ENCODE measurements around the gene TRMT10B.
A peak's percentile ranks its signal among the peaks of the same experiment; 100 is the strongest.
"Not testable (repeated sequence)": the region's sequence is repeated elsewhere in the genome, so short reads cannot be mapped to it uniquely, and the experiment has no call there.

The TRMT10B gene

DNA sequence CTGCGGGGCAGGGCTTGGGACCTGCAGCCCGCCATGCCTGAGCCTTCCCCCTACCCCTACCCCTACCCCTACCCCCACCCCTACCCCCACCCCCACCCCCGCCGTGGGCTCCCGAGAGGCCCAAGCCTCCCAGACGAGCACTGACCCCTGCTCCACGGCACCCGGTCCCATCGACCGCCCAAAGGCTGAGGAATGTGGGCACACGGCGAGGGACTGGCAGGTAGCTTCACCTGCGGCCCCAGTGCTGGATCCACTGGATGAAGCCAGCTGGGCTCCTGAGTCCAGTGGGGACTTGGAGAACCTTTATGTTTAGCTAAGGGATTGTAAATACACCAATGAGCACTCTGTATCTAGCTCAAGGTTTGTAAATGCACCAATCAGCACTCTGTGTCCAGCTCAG is 1.5 kb upstream of the TRMT10B start:
- not testable (repeated sequence) for DNase-seq

DNA sequence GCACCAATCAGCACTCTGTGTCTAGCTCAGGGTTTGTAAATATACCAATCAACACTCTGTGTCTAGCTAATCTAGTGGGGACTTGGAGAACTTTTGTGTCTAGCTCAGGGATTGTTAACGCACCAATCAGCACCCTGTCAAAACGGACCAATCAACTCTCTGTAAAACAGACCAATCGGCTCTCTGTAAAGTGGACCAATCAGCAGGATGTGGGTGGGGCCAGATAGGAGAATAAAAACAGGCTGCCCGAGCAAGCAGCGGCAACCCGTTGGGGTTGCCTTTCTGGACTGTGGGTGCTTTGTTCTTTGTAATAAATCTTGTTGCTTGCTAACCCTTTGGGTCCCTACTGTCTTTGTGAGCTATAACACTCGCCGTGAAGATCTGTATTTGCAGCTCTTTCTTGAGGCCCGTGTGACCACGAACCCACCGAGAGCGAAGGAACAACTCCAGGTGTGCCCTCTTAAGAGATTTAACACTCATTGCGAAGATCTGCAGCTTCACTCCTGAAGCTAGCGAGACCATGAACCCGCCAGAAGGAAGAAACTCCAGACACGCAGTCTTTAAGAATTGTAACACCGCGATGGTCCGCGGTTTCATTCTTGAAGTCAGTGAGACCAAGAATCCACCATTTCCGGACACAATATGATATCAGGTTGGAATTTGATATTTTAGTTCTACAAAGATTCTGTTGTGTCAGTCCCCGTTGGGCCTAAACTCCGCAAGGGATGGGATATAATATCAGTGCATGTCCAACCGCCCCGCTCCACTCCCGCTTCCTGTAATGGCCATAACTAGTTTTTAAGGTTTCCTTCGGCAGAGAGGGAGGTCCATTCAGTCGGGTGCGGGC is 740 bp upstream of the TRMT10B start:
- no peak for DNase-seq

DNA sequence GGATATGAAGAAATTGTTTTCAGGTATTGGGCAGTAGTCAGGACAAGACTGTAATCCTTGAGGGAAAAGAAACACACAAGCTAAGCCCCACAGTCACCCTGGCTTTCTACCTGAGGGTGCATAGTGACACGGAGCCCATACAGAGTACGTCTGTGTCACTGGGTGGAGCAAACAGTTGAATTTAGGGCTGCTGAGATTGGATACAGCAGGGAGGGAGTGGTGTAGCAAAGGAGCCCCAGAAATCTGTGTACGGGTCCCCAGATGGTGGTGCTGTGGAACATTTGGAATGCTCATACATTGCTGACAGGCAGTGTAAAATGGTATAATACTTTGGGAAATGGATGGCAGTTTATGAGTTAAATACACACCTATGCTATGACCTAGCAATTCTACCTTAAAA is 5.1 kb downstream of the TRMT10B start:
- DNase-seq: no peak

DNA sequence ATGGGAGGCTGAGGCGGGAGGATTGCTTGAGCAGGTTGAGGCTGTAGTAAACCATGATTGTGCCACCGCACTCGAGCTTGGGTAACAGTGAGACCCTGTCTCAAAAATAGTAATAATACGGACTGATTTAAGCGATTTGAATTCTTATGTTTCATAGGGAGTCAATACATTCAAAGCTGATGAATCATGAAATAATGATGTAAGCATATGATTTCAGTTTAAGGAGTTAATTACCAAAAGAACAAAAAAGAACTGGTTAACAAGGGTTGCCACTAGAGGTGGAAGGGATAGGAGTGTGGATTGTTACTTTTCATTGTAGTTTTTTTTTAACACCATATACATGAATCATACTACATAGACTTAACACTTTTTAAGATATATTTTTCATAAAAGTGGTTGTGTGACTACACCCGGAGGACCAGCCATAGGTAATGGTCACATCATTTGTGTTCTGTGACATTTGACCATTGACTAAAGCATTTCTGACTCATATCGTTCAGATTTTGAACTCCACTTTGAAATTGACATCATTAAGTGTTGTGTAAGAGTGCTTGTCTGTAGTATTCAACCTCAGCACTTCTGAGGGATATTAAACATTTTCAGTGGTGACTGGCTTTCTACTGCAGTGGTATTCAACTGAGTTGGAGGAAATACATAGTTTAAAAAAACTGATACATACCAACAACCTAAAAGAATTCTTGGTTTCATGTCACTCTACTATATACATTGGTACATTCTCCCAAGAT is 7.0 kb downstream of the TRMT10B start:
- no peak for DNase-seq

DNA sequence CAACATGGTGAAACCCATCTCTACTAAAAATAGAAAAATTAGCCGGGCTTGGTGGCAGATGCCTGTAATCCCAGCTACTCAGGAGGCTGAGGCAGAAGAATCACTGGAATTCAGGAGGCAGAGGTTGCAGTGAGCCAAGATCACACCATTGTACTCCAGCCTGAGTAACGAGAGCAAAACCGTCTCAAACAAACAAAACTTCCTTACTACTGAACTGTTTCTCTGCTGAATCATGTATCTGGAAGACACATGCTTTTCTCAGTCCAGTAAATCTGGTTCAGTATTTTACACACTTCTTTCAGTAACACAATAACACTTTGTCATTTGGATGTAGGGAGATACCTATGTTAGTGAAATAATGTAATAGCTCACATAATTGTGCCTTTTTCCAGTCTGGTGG is 7.9 kb downstream of the TRMT10B start:
- DNase-seq: no peak

DNA sequence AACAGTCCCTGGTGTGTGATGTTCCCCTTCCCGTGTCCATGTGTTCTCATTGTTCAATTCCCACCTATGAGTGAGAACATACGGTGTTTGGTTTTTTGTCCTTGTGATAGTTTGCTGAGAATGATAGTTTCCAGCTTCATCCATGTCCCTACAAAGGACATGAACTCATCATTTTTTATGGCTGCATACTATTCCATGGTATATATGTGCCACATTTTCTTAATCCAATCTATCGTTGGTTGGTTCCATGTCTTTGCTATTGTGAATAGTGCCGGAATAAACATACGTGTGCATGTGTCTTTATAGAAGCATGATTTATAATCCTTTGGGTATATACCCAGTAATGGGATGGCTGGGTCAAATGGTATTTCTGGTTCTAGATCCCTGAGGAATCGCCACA is 11.7 kb downstream of the TRMT10B start:
- not testable (repeated sequence) for DNase-seq

DNA sequence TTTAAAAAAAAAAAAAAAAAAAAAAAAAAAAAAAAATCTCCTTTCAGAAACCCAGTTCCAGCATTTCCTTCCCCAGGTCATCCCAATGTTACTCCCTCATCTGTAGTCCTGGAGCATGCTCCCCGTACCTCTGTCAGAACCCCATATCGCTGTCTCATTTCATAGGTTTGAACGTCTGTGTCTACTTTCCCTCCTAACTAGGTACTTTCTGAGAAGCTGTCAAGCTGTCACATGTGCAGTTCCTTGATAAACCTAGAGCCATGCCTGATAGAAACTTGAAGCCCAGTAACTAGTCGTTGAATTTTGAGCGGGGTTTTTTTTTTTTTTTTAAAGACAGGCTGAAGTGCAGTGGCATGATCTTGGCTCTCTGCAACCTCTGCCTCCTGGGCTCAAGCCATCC is 15.7 kb downstream of the TRMT10B start:
- DNase-seq: no peak

DNA sequence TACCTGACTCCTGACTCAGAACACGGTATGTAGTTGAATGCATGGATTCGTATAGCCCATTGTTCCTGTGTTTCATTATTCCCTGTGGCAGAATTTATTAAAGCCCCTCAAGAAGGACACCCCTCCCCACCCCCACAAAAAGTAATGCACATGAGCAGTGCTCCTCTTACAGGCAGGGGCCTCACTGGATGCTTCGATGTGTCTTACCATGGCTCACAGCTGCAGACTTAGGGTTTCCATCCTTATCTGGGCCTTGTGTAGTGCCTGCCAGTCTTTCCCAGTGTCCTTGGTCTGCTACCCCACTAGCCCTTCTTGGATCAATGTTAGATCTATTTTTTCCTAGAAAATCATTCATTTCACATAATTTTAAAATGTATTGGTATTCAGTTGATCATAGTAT is 16.4 kb downstream of the TRMT10B start:
- DNase-seq: no peak

DNA sequence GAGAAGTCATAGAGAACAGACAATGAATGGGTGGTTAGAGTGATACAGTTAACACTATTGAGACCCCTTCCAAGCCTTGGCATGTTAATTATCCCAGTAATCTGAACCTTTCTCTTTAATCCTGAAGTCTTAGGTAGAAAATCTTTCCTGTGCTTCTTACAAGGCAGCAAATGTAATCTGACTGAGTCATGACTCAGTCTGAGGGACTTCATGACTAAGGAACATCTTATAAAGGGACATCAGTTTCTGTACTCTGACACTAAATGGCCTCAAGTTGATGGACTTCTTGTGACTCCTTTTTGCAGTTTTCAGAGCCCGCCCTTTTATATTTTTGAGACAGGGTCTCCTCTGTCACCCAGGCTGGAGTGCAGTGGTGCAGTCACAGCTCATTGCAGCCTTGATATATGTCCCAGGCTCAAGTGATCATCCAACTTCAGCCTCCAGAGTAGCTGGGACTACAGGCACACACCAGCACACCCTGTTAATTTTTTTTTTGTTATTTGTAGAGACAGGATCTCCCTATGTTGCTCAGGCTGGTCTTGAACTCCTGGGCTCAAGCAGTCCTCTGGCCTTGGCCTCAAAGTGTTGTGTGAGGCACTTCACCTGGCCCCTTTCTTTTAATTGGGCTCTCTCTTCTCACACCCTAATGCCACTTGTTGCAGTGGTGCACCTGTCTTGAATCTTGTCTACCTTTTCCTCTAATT is 21.8 kb downstream of the TRMT10B start:
- no peak for DNase-seq

DNA sequence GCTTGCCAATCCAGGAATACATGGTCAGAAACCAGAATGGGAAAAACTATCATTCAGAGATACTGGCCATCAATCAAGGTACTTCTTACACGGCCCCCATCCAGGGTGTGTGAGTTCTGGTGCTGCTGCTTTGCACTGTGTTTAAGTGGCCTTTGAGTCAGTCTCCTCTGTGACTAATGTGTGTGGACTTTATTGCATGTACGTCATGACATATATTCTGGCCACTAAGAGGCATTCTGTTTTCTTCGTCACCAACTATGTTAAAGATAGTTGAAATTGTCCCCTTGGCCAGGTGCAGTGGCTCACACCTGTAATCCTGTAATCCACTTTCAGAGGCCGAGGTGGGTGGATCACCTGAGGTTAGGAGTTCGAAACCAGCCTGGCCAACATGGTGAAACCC is 22.7 kb downstream of the TRMT10B start:
- no peak for DNase-seq

DNA sequence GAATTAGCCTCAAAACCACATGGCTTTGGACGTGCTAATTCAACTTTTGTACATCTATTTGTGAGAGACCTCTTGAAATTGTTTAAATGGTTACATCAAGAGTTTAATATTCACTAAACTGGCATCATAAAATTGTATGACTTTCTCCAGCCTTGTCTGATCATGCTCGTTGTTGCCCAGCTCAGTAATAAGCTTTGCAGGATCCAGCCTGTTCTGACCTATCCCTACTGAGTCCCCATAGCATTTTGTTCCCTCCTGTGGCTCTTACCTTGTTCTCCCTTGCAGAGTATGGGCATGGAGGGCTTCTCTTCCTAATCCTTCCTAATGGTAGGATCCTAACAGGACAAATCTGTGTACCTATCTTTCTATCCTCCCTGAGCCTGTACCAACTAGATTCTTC is 24.9 kb downstream of the TRMT10B start:
- no peak for DNase-seq

DNA sequence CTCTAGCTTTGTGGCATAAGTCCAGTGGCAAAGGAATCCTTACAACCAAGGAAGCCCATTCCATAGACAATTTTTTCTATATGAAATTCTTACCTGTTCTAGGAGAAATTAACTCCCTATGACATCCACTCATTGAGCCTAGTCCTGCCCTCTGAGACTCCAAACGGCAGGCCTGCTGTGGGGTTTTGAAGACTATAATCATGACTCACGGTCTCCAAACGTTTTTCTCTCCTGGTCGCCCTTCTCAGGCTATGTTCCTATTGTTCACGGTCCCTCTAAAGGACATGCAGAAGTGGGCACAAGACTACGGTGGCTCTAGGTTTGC is 30.6 kb downstream of the TRMT10B start:
- no peak for DNase-seq

DNA sequence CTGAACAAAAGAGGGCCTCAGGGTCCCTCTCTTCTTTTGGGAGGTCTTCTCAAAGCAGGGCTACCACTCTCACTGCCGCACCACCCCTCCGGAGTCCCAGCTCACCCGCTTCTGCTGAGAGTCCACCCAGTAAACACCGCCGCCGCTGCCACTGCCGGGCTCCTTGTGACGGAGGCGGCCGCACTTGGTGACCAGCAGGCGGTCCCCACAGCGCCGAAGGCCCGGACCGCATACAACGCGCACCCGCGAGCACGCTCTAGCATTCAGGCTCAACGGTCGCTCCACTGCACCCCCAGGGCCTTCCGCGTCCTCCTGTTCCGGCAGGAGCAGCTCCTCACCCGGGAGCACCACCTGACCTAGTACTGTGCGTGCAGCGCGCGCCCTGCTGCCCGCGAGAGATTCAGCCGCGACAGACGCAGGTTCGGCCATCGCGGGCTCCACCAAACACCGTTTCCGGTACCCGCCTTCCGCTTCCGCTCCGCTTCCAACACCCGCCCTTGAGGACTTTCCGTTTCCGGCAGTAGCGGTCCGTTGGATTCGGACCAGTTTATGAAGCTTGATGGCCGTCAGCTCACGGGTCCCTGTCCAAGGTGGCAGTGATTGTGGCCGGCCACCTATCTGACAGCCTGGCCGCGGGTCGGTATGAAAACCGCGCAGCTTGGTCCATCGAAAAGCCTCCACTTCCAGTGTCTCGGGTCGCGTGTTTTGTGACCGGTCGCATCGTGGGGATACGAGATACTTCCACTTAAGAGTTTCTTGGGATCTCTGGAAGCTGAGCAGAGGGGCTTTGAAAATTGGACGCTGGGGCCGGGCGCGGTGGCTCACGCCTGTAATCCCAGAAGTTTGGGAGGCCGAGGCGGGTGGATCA is 31.2 kb downstream of the TRMT10B start, which contains the start of gene EXOSC3:
EXOSC3 (minus strand) TSS at position 449 of the 868 bp plus-strand sequence; CDS start at position 429, 20 bp downstream.
- peak; percentile 63 for DNase-seq

DNA sequence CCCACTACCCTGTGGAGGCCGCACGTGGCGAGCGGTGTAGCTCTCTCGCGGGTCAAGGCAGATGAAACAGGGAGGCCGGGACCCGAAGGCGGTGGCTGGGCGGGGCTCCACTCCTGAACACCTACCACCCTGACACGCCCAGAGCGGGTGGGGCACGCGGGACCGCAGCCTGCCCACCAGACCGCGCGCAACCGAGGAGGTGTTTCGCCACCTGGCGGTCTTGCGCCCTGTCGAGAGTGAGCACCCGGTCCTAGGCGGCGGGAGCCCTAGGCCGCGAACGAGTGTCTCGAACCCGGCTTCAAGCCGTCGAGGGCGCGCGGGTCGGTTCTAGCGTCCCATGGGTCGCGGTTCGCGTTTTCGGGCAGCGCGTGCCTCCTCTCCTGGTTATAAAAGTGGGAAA is 33.5 kb downstream of the TRMT10B start:
- DNase-seq: no peak

DNA sequence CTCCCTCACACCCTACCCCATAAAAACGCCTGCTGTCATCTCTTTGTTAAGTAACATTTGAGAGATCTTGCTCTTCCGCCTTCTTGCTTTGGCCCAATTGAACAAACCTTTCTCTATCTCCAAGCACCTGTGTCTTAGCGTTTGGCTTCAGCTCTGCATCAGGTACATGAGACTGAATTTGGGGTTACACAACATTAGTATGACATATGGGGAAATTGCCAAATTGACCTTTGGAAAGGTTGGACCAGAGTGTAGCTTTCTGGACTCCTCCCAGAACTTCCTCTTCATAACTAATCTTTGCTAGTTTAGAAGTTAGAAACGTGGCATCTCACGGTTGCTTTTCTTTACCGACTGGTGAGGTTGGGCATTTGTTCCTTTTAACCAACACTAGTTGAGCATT is 34.7 kb downstream of the TRMT10B start:
- no peak for DNase-seq

DNA sequence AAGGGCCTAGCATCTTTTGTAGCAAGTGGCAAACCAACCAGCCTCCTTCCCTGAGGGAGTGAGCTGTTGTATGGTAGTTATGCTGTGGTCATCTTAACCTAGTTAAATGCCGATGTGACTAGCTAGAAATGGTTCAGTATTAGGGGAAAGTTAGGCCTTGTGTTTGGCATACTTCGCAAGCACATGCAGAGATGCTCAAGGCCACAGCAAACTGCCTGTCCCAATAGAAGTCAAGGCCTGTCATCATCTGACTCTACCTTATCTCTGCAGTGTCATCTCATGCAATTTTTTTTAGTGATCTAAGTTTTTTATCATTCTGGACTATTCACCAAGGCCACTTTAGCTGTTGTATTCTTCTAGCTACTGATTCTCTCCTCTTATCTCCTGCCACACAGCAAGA is 36.5 kb downstream of the TRMT10B start:
- DNase-seq: no peak

DNA sequence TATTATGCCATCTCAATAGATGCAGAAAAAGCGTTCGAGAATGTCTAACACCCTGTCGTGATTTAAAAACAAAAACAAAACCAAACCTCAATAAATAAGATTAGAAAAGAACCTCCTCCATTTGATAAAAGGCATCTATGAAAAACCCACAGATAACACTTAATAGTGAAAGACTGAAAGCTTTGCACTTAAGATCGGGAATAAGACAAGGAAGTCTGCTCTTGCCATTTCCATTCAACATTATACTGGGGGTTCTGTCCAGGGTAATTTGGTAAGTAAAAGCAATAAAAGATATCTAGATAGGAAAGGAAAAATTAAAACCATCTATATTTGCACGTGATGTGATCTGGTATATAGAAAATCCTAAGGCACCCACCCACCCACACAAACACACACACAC is 38.5 kb downstream of the TRMT10B start:
- DNase-seq: no peak

DNA sequence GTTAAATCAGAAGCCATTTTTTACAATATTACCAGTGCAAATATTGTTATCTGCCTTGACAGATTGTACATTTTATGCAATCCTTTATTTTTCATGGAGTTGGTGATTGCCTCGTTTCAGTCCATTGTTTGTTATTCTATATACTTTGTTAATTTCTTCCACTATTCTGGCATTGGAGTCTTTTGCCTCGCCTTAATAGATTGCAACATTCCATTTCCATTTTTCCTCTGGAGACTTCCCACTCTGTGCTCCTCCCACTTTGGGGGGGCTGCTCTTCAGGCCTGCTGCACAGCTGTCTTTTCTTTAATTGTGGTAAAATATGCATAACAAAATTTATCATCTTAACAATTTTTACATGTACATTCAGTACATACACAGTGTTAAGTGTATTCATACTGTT is 42.6 kb downstream of the TRMT10B start:
- no peak for DNase-seq

DNA sequence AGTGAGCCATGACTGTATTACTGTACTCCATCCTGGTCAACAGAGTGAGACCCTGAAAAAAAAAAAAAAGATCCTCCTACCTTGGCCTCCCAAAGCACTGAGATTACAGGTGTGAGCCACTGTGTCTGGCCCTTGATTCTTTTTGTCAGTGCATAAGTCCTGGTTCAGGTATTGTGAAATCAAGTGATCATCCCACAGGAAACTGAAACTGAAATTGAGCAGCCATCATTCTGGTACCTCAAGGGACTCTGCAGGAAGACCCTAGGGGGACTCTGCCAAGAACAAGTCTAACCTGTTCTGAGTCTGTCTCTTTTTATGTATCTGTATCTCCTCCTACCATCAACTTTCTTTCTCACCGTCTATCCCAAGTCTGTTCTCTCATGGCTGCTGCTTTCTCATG is 45.1 kb downstream of the TRMT10B start:
- no peak for DNase-seq

DNA sequence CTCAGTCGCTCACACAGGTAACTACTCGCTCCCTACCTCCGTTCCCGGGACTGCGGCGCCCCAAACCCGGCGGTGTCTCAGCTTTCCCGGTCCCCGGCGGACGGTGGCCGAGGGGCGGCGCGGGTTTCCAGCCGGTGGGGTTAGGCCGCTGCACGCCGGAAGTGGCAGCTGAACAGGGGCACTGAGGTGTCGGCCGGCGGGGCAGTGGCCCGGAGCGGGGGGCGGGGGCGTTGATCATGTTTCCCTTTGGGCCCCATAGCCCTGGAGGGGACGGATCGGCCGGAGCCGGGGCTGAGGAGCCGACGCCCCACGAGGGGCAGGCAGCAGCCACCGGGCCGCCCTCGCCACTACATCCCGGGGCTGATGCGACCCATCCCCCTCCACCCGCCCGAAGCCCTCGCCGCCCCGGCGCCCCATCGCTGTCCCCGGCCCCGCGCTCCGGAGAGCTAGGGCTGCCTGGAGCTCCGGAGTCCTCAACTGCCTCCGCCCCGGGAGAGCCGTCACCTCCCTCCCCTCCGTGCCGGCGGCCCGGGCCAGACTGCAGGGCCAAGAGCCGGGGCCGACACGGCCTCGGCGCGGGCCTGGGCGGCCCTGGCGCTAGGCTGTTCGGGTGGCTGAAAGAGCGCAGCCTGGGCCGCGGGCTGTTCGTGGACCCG is 47.2 kb downstream of the TRMT10B start, which contains the start of gene DCAF10:
DCAF10 (plus strand) TSS at position 167 of the 656 bp plus-strand sequence; CDS start at position 237, 70 bp downstream.
- peak; percentile 62 for DNase-seq

DNA sequence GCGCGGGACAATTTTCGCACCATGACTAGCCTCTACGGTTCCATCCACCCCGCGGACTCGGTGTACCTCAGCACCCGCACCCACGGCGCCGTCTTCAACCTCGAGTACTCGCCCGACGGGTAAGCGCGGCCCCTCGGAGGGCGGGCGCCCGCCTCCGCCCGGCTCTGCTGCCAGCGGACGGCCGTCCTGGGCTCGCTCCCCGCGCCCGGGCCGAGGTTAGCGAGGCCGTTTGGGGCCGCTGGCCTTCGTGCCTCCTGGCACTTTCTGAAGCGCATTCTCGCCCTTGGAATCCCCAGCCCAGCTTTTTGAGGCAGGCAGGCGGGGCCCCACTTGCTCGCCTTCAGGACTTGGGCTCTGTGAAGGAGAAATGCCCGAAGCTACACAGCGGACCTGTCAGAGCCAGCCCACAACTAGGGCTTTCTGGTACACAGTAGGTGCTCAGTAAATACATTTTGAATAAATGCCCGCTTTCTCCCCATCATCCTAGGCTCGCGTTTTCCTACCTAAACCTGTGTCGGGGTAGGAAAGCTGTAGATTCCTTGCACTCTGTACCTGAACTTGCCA is 47.8 kb downstream of the TRMT10B start:
- no peak for DNase-seq

Data from NCI-H748 treated with DMSO at 0.1 percent for 48 hours (cell line).